GM21526 (cell line): ENCODE measurements around the gene TNIP2.
A peak's percentile ranks its signal among the peaks of the same experiment; 100 is the strongest.

ENCODE experiments used
- ATAC-seq: cut with Tn5 transposase; IDR thresholded peaks from one replicate; pipeline ENCODE4 v1.9.1; 2021; ENCODE audit warnings: moderate library complexity; ENCODE audit not compliant: unreplicated experiment, low FRiP score

TNIP2 gene

DNA sequence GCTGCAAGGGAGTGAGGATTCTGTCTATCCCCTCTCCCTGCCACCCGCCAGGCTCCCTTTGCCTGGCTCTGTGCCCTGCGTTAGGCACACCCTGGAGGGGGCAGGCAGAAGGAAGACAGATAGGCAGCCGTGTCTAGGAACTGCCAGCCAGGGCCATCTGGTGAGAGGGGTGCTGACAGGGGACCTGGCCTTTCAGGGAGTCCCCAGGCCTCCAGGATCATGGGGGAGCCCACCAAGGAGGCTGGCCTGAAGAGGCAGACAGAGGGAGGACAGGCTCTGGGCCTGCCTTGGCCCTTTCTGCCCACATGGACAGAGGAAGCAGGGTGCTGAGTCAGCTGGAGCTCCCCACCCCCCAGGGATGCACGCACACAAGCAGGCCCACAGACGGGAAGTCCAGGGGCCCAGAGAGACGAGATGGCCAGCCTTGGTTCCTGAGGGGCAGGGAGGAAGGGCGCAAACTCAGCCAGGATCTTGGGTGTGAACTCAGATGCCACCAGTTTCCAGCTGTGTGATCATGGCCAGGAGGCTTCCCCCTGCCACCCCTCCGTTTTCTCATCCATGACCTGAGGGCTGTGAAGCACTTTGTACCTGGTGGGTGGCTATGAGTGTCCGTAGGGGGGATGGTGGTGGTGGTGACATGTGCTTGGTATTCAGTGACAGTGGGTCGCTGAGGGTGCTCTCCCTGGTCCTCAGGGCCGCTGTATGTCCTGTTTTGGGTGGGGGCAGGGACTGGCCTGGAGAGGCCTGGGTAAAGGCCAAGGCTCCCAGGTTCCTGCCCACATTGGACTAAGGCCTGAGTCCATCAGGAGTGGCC, 38.6 kb upstream of the TNIP2 start:
- ATAC-seq, result no peak

GRCh38 chr4:2793586-2794485, 37.7 kb upstream of the TNIP2 start:
- no peak for ATAC-seq

- no peak for ATAC-seq
Measured at GRCh38 chr4:2792711-2793585, 36.8 kb upstream of the TNIP2 start, which contains the start of gene SH3BP2. TSS of gene SH3BP2 (plus strand) at chr4:2793085. CDS start at chr4:2820618, 27,533 bp downstream.

- ATAC-seq, result no peak
Measured at GRCh38 chr4:2792396-2792710, 36.2 kb upstream of the TNIP2 start.

GRCh38 chr4:2791518-2792395, 35.6 kb upstream of the TNIP2 start:
- no peak for ATAC-seq

GRCh38 chr4:2790583-2791517, 34.7 kb upstream of the TNIP2 start:
- no peak for ATAC-seq

- ATAC-seq, result no peak
Measured at GRCh38 chr4:2789793-2790582, 33.9 kb upstream of the TNIP2 start.

DNA sequence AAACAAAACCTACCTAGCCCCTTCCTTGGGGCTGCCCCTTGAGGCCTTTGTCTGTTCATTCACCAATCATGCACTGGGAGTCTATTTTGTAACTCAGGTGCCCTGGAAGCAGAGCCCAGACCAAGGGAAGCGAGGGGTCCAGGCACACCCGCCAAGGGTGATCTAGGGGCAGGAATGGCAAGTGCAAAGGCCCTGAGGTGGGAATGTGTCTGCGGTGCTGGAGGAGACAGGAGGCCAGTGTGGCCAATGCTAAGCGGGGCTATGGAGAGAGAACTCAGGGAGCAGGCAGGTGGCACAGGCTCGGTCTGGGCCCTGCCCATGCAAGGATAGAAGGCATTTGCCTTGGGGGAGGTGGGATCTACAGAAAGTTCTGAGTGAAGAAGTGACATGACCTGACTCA, 33.2 kb upstream of the TNIP2 start:
- ATAC-seq, result no peak

GRCh38 chr4:2788532-2789103, 32.5 kb upstream of the TNIP2 start:
- no peak for ATAC-seq

- no peak for ATAC-seq
Measured at GRCh38 chr4:2788101-2788500, 32.0 kb upstream of the TNIP2 start.

GRCh38 chr4:2787230-2788100, 31.3 kb upstream of the TNIP2 start:
- ATAC-seq, result peak; percentile 59

- no peak for ATAC-seq
Measured at GRCh38 chr4:2786794-2787229, 30.7 kb upstream of the TNIP2 start.

DNA sequence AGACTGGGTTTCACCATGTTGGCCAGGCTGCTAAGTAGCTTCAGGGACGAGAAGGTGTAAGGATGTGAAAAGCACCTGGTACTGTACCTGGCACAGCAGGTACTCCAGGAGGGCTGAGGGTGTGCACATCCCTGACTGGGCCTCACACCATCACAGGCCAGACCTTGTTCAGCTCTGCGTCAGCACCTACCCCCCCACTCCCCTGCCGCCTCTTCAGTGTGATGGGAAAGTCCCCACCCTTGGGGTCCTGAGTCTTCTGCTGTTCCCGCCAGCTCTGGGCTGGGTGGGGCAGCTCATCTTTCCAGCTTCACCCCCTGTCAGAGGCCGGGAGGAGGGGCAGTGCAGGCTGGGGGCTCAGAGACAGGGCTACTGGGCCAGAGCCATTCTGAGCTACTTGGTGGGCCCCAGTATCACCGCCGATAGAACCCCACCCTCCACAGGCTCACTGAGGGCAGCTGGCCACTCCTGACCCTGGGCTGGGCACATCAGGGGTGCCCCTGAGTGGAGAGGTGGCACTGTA, 30.1 kb upstream of the TNIP2 start:
- ATAC-seq, result no peak

DNA sequence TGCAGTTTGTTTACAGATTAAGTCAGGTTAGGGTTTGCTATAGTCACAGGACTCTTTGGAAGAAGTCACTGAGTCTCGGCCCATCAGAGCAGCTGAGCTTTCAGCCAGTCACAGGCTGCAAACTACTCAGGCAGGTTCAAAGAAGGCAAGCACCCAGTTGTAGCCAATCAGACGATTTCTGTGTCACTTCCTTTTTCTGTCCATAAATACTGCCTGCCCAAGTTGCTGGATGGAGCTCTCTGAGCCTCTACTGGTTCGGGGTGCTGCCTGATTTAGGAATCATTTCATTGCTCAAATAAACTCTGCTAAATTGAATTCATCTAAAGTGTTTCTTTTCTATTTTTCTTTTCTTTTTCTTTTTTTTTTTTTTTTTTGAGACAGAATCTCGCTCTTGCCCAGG, 29.5 kb upstream of the TNIP2 start:
- ATAC-seq, result no peak

DNA sequence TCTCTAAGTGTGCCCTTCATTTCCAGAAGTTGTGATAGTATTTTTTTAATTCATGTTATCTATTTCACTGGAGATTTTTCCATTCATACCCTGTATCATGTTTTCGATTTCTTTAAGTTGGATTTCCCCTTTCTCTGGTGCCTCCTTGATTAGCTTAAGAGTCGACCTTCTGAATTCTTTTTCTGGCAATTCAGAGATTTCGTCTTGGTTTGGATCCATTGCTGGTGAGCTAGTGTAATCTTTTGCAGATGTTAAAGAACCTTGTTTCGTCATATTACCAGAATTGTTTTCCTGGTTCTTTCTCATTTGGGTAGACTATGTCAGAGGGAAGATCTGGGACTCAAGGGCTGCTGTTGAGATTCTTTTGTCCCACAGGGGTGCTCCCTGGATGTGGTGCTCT, 27.7 kb upstream of the TNIP2 start:
- ATAC-seq, result no peak

- no peak for ATAC-seq
Measured at GRCh38 chr4:2781911-2782310, 25.8 kb upstream of the TNIP2 start.
